Measurements from ENCODE around the gene LIMCH1.

DNA sequence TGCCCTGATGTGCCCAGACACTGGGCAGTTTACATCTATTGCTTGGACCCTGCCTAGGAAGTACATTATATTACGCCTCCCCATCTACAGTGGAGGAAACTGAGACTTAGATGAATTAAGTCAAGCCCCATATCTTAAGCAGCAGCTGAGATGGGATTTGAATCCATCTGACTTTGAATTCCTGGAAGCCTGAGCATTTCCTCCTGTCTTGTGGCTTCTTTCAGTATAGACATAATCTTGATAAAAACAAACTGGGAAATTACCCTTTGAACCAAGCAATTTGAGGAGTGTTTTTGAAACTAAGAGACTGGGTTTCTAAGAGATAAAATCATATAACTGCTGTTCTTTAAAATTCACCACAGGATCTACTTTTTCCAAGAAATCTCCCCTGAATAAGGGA is 18.6 kb downstream of the LIMCH1 start:
- TF ChIP-seq, protein P1, sequence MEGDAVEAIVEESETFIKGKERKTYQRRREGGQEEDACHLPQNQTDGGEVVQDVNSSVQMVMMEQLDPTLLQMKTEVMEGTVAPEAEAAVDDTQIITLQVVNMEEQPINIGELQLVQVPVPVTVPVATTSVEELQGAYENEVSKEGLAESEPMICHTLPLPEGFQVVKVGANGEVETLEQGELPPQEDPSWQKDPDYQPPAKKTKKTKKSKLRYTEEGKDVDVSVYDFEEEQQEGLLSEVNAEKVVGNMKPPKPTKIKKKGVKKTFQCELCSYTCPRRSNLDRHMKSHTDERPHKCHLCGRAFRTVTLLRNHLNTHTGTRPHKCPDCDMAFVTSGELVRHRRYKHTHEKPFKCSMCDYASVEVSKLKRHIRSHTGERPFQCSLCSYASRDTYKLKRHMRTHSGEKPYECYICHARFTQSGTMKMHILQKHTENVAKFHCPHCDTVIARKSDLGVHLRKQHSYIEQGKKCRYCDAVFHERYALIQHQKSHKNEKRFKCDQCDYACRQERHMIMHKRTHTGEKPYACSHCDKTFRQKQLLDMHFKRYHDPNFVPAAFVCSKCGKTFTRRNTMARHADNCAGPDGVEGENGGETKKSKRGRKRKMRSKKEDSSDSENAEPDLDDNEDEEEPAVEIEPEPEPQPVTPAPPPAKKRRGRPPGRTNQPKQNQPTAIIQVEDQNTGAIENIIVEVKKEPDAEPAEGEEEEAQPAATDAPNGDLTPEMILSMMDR (IDR thresholded peaks at IDR 0.05; ENCODE audit: insufficient read depth, low read depth, low read length) = no peak
- no peak for TF ChIP-seq EZH2 (IDR thresholded peaks at IDR 0.05; ENCODE audit: insufficient read depth, low read length)
